GM23248 (cell line): ENCODE measurements around the gene RFX2. TPM values are rescaled to one million over a fixed set of nuclear protein-coding genes. Genes with fewer than 3 reads are reported as not detected.

Source experiments
- DNase-seq: peaks from one replicate; pipeline ENCODE4 v3.0.0-alpha.2; 2015
- H2AFZ ChIP-seq: fragments of 200-600 bp; sonication (generic); 2 replicates; pipeline ENCODE4 v1.6.1; 2016; ENCODE audit warnings: antibody characterized with exemption
- H3F3A ChIP-seq: fragments of 200-600 bp; sonication (generic); 2 replicates; pipeline ENCODE4 v1.6.1; 2016; ENCODE audit warnings: mild to moderate bottlenecking, antibody characterized with exemption, mixed run types; ENCODE audit not compliant: insufficient read depth
- H3K27ac ChIP-seq: fragments of 200-600 bp; sonication (generic); 2 replicates; pipeline ENCODE4 v1.5.1; 2016; ENCODE audit warnings: mild to moderate bottlenecking
- H3K27me3 ChIP-seq: fragments of 200-600 bp; sonication (generic); replicated peaks from 2 replicates; pipeline ENCODE4 v1.6.1; 2016; ENCODE audit warnings: mild to moderate bottlenecking; ENCODE audit not compliant: insufficient read depth
- H3K36me3 ChIP-seq: fragments of 200-600 bp; sonication (generic); 2 replicates; pipeline ENCODE4 v1.6.1; 2016; ENCODE audit warnings: low read depth, mild to moderate bottlenecking
- H3K4me1 ChIP-seq: fragments of 200-600 bp; sonication (generic); 2 replicates; pipeline ENCODE4 v1.6.1; 2016; ENCODE audit warnings: mild to moderate bottlenecking; ENCODE audit not compliant: insufficient read depth
- H3K4me2 ChIP-seq: fragments of 200-600 bp; sonication (generic); one replicate; pipeline ENCODE4 v1.6.1; 2016; ENCODE audit warnings: mild to moderate bottlenecking; ENCODE audit not compliant: unreplicated experiment
- H3K4me3 ChIP-seq: fragments of 200-600 bp; sonication (generic); 2 replicates; pipeline ENCODE4 v1.5.1; 2016; ENCODE audit warnings: mild to moderate bottlenecking
- H3K79me2 ChIP-seq: fragments of 200-600 bp; sonication (generic); 2 replicates; pipeline ENCODE4 v1.6.1; 2016; ENCODE audit warnings: mild to moderate bottlenecking; ENCODE audit not compliant: insufficient read depth
- H3K9ac ChIP-seq: fragments of 200-600 bp; sonication (generic); 2 replicates; pipeline ENCODE4 v1.6.1; 2016; ENCODE audit warnings: mild to moderate bottlenecking
- H3K9me2 ChIP-seq: fragments of 200-600 bp; sonication (generic); 2 replicates; pipeline ENCODE4 v1.6.1; 2016; ENCODE audit warnings: mixed run types, mild to moderate bottlenecking, moderate library complexity; ENCODE audit not compliant: insufficient read depth
- H3K9me3 ChIP-seq: fragments of 200-600 bp; sonication (generic); one replicate; pipeline ENCODE4 v1.6.1; 2017; ENCODE audit warnings: low read depth
- H4K20me1 ChIP-seq: fragments of 200-600 bp; sonication (generic); 2 replicates; pipeline ENCODE4 v1.6.0; 2016; ENCODE audit not compliant: insufficient read depth
- EZH2 ChIP-seq: fragments of 200-600 bp; sonication (generic); IDR thresholded peaks from 2 replicates; pipeline ENCODE4 v1.6.1; 2018; ENCODE audit warnings: antibody characterized with exemption, mild to moderate bottlenecking; ENCODE audit not compliant: insufficient read depth, poor library complexity, severe bottlenecking
- EZH2phosphoT487 ChIP-seq: fragments of 200-600 bp; sonication (generic); IDR thresholded peaks from 2 replicates; pipeline ENCODE4 v1.6.1; 2018; ENCODE audit warnings: antibody characterized with exemption, moderate library complexity, mild to moderate bottlenecking, low read depth; ENCODE audit not compliant: insufficient read depth
- WGBS, 2 experiments: methylation state at CpG; one replicate each; pipeline ENCODE4 v1.1.6; 2015 to 2017; ENCODE audit warnings: low lambda C conversion rate in 2 of 2, low coverage in 1 of 2; ENCODE audit errors: missing lambda C conversion rate in 2 of 2; 5-methylcytosine and 5-hydroxymethylcytosine counted together
- in situ Hi-C: fragments of 300-500 bp; cut with MboI; formaldehyde crosslinking; loops from 2 replicates; pipeline ENCODE4 v1.15.0; 2020
- polyA plus RNA-seq: library from polyadenylated mRNA; unstranded; fragments of >200 nt; fragmentation: Nextera tagmentation; extraction: Ambion mirVana; gene quantifications from 2 replicates; pipeline ENCODE4 v1.2.1, GENCODE V29; 2016
- total RNA-seq: library from RNA; depleted of rRNA; stranded (reverse); fragments of >200 nt; shearing (Covaris generic); gene quantifications from 2 replicates; pipeline ENCODE4 v1.2.3, GENCODE V29; 2014

The RFX2 gene
- total and polyA plus RNA-seq, 2 experiments from 2014 or later, result 11.3 to 13.1 TPM

DNA sequence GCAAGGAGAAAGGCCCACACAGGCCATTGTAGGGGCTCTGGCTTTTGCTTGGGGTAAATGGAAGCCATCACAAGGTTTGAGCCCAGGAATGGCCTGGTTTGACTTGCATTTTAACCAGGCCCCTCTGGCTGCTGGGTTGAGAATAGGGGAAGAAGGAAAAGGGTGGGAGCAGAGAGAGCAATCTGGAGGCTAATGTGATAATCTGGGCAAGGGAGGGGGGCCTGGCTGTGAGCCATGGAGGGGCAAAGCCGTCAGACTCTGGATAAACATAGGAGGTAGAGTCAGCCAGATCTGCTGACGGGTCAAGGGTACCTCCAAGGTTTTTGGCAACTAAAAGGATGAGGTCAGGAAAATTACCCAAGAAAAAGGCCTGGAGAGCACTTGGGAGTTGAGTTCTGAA is 41.6 kb downstream of the RFX2 start:
- Histone ChIP-seq H3K4me1 (peaks cover 49% of the 10 kb centered on the region), H3K27ac (no peak overlapping the region), H2AFZ (no peak overlapping the region), H3K9me3 (no peaks in the 10 kb centered on the region), H3K4me2 (no peak overlapping the region), H3K36me3 (no peaks in the 10 kb centered on the region), H3F3A (peaks cover 34% of the 10 kb centered on the region), H3K4me3 (no peak overlapping the region), H3K79me2 (no peaks in the 10 kb centered on the region), H4K20me1 (no peaks in the 10 kb centered on the region), H3K9me2 (no peaks in the 10 kb centered on the region), H3K9ac (no peak overlapping the region), H3K27me3 (no peaks in the 10 kb centered on the region)
- 38 to 45% methylated on average over 2 of the region's 2 CpGs for WGBS, 2 experiments
- in situ Hi-C loops, result no loop called here
- no peak for TF ChIP-seq EZH2phosphoT487
- TF ChIP-seq EZH2, result no peak
- DNase-seq, result no peak

DNA sequence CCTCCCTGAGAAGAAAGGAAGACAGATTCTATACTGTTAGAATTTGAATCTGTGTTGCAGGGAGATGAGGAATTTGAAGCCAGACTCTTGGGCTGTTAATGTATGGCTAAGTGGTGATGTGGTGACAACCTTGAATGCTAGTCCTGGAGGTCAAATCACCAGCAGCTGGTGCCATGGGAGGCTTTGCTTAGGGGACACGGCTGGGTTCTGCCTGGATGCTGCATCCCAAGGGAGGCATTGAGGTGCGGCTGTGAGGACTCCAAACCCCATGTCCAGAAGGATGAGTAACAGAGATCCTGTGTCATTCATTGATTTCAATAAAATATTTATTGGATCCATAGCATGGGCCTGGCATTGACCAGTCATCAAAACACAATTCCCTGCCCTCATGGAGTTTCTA is 42.3 kb downstream of the RFX2 start:
- Histone ChIP-seq H3K27ac (peak overlapping the region; percentile 95; the same call in 1 of the 2 replicates), H3K27me3 (no peaks in the 10 kb centered on the region), H3F3A (peaks cover 34% of the 10 kb centered on the region), H3K79me2 (no peaks in the 10 kb centered on the region), H3K4me2 (no peak overlapping the region), H4K20me1 (no peaks in the 10 kb centered on the region), H3K4me1 (peaks cover 49% of the 10 kb centered on the region), H3K4me3 (no peak overlapping the region), H3K9me2 (no peaks in the 10 kb centered on the region), H3K9ac (peak overlapping the region; percentile 82; the same call in 1 of the 2 replicates), H2AFZ (no peak overlapping the region), H3K36me3 (no peaks in the 10 kb centered on the region), H3K9me3 (no peaks in the 10 kb centered on the region)
- TF ChIP-seq EZH2 (no peak), EZH2phosphoT487 (no peak)
- no peak for DNase-seq
- in situ Hi-C loops, result no loop called here
- 90 to 95% methylated on average over 2 of the region's 2 CpGs for WGBS, 2 experiments

DNA sequence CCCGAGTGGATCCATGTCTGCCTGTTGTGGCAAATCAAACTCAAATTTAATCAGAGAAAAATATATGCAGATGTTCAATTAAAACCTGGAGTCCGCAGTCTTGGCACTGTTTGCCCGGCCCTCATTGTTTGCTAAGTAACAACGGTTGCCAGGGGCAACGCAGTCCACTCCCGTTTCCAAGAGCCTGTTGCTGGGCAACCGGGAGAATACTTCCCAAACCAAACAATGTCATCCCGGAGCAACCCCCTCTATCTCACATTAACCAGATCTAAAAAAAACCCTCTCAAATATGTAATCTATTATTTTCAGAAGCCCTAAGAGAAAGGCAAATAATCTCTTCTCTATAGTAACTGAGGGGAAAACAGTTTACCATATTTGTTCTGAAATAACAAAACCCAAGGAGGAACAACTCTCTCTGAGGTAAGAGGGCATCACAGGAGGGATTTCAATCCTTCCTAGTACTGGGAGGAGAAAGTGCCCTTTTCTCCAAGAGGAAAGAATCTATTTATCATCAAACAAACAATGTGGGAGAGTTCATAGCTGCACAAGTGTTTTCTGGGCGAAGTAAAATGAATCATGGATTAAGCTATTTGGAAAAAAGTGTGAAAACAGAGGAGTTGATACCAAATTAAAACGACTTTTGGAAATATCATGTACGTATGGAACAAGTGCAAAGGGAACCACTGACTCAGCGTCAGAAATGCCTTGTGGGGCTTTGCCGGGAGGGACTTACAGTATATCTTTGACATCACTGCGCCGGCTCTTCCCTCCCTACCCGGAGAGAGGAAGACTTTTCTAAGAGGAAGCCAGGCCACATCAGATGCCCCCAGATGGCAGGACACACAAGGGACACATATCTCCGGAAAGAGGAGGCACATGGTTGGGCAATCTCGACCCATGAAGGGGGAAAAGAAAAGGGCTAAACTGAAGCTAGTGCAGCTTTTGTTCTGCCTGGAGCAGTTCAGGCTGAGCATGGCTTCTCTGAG is 43.3 kb downstream of the RFX2 start:
- peak overlapping the region; percentile 95 for H3K27ac ChIP-seq
- peaks cover 34% of the 10 kb centered on the region for H3F3A ChIP-seq
- H3K9ac ChIP-seq, result peak overlapping the region; percentile 82
- no peaks in the 10 kb centered on the region for H3K9me2 ChIP-seq
- peak; percentile 99 for DNase-seq
- in situ Hi-C loops, result no loop called here
- no peaks in the 10 kb centered on the region for H3K27me3 ChIP-seq
- peaks cover 53% of the 10 kb centered on the region for H3K4me1 ChIP-seq
- no peaks in the 10 kb centered on the region for H3K36me3 ChIP-seq
- TF ChIP-seq EZH2phosphoT487, result no peak
- no peak for TF ChIP-seq EZH2
- H2AFZ ChIP-seq, result no peak overlapping the region
- no peaks in the 10 kb centered on the region for H4K20me1 ChIP-seq
- H3K4me2 ChIP-seq, result peak overlapping the region; percentile 34
- WGBS, 2 experiments, result 8 to 9% methylated on average over 18 of the region's 18 CpGs
- H3K79me2 ChIP-seq, result 0 out of 2 replicates have a peak, but pooled peaks cover 3% of the 10 kb centered on the region
- H3K4me3 ChIP-seq, result 0 out of 2 replicates have a peak overlapping the region, but pooled peaks have one; percentile 3
- H3K9me3 ChIP-seq, result no peaks in the 10 kb centered on the region

DNA sequence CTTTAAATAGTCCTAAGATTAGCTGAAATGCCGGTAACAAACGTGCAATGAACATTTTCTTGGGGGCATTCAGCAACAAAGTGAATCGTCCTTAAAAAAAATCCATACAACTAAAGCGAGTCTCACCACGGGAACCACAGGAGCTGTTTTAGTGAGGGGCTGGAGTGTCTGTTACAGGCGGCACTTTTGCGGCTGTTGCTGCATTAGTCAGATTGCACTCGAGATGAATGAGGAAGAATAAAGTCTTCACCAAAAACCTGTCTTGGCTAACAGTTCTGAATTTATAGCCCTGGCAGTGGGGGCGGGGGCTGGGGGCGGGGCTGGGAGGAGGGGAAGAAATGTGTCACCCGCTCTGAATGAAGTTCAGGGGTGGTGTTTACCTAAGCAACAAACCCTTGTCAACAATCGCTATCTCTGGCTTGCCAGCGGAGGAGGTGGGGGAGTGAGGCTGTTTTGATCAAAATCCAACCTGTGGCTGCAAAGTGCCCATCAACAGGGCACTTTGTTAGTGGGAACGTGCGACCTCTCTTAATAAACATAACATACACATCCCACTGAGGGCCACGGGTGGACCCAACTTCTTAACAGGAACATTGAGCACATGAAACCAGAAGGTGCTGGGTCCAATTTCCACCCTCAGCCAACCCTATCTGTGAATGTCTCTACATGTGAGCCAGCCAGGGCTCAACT is 44.5 kb downstream of the RFX2 start:
- in situ Hi-C loops, result no loop called here
- peak overlapping the region; percentile 16; the same call in 1 of the 2 replicates for H3K4me3 ChIP-seq
- DNase-seq, result peak; percentile 85
- H3K27ac ChIP-seq, result peak overlapping the region; percentile 95
- H3K79me2 ChIP-seq, result 0 out of 2 replicates have a peak, but pooled peaks cover 4% of the 10 kb centered on the region
- H3K9me3 ChIP-seq, result no peaks in the 10 kb centered on the region
- H3K9me2 ChIP-seq, result no peaks in the 10 kb centered on the region
- H3K9ac ChIP-seq, result peak overlapping the region; percentile 82
- no peak for TF ChIP-seq EZH2phosphoT487
- no peak for TF ChIP-seq EZH2
- H3K4me2 ChIP-seq, result peak overlapping the region; percentile 47
- peaks cover 52% of the 10 kb centered on the region for H3K4me1 ChIP-seq
- H3K36me3 ChIP-seq, result no peaks in the 10 kb centered on the region
- no peak overlapping the region for H2AFZ ChIP-seq
- peaks cover 29% of the 10 kb centered on the region for H3F3A ChIP-seq
- no peaks in the 10 kb centered on the region for H3K27me3 ChIP-seq
- H4K20me1 ChIP-seq, result no peaks in the 10 kb centered on the region
- 8 to 9% methylated on average over 15 to 16 of the region's 16 CpGs for WGBS, 2 experiments
